Endothelial cell (in vitro differentiated cells): ENCODE results near the gene SINHCAF. TPM values are rescaled to one million over a fixed set of nuclear protein-coding genes. Genes with fewer than 3 reads are reported as not detected.

Source experiments
- DNase-seq: peaks from one replicate; pipeline ENCODE4 v3.0.0; 2021; ENCODE audit warnings: low spot score
- H3K27ac Mint-ChIP-seq: one replicate; pipeline ENCODE4 v1.8.0; 2021; ENCODE audit warnings: mixed read lengths, inconsistent platforms; ENCODE audit not compliant: unreplicated experiment
- H3K27me3 Mint-ChIP-seq: one replicate; pipeline ENCODE4 v1.8.0; 2021; ENCODE audit warnings: mild to moderate bottlenecking, moderate library complexity, mixed read lengths, inconsistent platforms; ENCODE audit not compliant: unreplicated experiment
- H3K36me3 Mint-ChIP-seq: one replicate; pipeline ENCODE4 v1.8.0; 2021; ENCODE audit warnings: mild to moderate bottlenecking, low read depth, mixed read lengths, inconsistent platforms; ENCODE audit not compliant: unreplicated experiment
- H3K4me1 Mint-ChIP-seq: one replicate; pipeline ENCODE4 v1.8.0; 2021; ENCODE audit warnings: mild to moderate bottlenecking, mixed read lengths, inconsistent platforms; ENCODE audit not compliant: unreplicated experiment
- H3K4me3 Mint-ChIP-seq: one replicate; pipeline ENCODE4 v1.8.0; 2021; ENCODE audit warnings: mild to moderate bottlenecking, mixed read lengths, inconsistent platforms; ENCODE audit not compliant: unreplicated experiment
- H3K9me3 Mint-ChIP-seq: one replicate; pipeline ENCODE4 v1.8.0; 2021; ENCODE audit warnings: mixed read lengths, inconsistent platforms; ENCODE audit not compliant: unreplicated experiment
- CTCF ChIP-seq: fragments of 200-600 bp; sonication (generic); IDR thresholded peaks from one replicate; pipeline ENCODE4 v1.5.0; 2021; ENCODE audit warnings: antibody characterized with exemption; ENCODE audit not compliant: unreplicated experiment
- total RNA-seq: library from RNA; stranded (reverse); fragmentation: NEBNext Ultra II Directional; extraction: Animal tissue kit (Norgen Biotek cat#: 25700); gene quantifications from one replicate; pipeline ENCODE4 v1.2.1, GENCODE V29; 2021; ENCODE audit not compliant: unreplicated experiment

The SINHCAF gene
- total RNA-seq, 1 donor from 2014 or later: 205 TPM

GRCh38 chr12:31343139-31343538, 17.2 kb upstream of the SINHCAF start:
- no peaks in the 10 kb centered on the region for H3K36me3 Mint-ChIP-seq
- no peak overlapping the region for H3K27ac Mint-ChIP-seq
- peaks cover 2% of the 10 kb centered on the region for H3K27me3 Mint-ChIP-seq
- DNase-seq: no peak
- no peak for TF ChIP-seq CTCF
- no peaks in the 10 kb centered on the region for H3K4me1 Mint-ChIP-seq
- H3K4me3 Mint-ChIP-seq: no peak overlapping the region
- H3K9me3 Mint-ChIP-seq: no peaks in the 10 kb centered on the region

- no peak overlapping the region for H3K4me3 Mint-ChIP-seq
- H3K36me3 Mint-ChIP-seq: no peaks in the 10 kb centered on the region
- peaks cover 2% of the 10 kb centered on the region for H3K27me3 Mint-ChIP-seq
- no peaks in the 10 kb centered on the region for H3K9me3 Mint-ChIP-seq
- H3K4me1 Mint-ChIP-seq: no peaks in the 10 kb centered on the region
- TF ChIP-seq CTCF: no peak
- no peak for DNase-seq
- H3K27ac Mint-ChIP-seq: no peak overlapping the region
Measured at GRCh38 chr12:31342286-31342685, 16.3 kb upstream of the SINHCAF start.

- Mint-ChIP-seq H3K27me3 (peaks cover 2% of the 10 kb centered on the region), H3K27ac (no peak overlapping the region), H3K9me3 (no peaks in the 10 kb centered on the region), H3K4me1 (no peaks in the 10 kb centered on the region), H3K4me3 (no peak overlapping the region), H3K36me3 (no peaks in the 10 kb centered on the region)
- no peak for TF ChIP-seq CTCF
- DNase-seq: no peak
Measured at GRCh38 chr12:31339831-31340622, 14.1 kb upstream of the SINHCAF start.

DNA sequence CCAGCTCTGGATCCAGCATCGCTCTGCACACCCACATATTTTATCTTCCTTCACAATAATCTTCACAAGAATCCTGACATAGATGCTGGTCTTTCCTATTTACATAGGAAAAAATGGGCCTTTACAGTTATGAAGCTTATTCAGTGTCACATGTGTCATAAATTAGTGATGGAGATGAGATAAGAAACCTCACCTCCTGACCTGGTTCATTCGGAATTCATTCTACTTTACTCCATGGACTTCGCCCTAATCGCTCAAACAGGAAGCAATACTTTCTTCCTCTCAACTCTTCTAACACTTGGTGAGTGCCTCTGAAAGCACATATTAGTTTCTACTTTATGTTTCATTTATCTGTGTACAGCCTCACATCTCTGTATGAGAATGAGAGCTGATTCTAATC, 12.0 kb upstream of the SINHCAF start:
- no peak overlapping the region for H3K27ac Mint-ChIP-seq
- H3K36me3 Mint-ChIP-seq: no peaks in the 10 kb centered on the region
- no peaks in the 10 kb centered on the region for H3K27me3 Mint-ChIP-seq
- no peak for TF ChIP-seq CTCF
- H3K4me3 Mint-ChIP-seq: no peak overlapping the region
- H3K9me3 Mint-ChIP-seq: no peaks in the 10 kb centered on the region
- no peaks in the 10 kb centered on the region for H3K4me1 Mint-ChIP-seq
- no peak for DNase-seq

- H3K27me3 Mint-ChIP-seq: peaks cover 2% of the 10 kb centered on the region
- peaks cover 5% of the 10 kb centered on the region for H3K36me3 Mint-ChIP-seq
- TF ChIP-seq CTCF: no peak
- peaks cover 5% of the 10 kb centered on the region for H3K4me1 Mint-ChIP-seq
- no peak overlapping the region for H3K27ac Mint-ChIP-seq
- no peak for DNase-seq
- no peak overlapping the region for H3K4me3 Mint-ChIP-seq
- no peaks in the 10 kb centered on the region for H3K9me3 Mint-ChIP-seq
Measured at GRCh38 chr12:31331242-31331641, 5.3 kb upstream of the SINHCAF start.
